Activated CD8-positive, alpha-beta memory T cell treated with anti-CD3 and anti-CD28 coated beads for 1 hour (primary cell): ENCODE measurements around the gene TMPRSS11D.

Source experiments
- DNase-seq, 2 donors: peaks; one replicate each; pipeline ENCODE4 v3.0.0-alpha.2; 2020; ENCODE audit warnings: low read depth in 1 of 2; ENCODE audit errors: extremely low read depth in 1 of 2

Gene TMPRSS11D

GRCh38 chr4:67883902-67884301 lies at the start of gene TMPRSS11D:
Gene TMPRSS11D (minus strand): TSS chr4:67884002. CDS start chr4:67883933, 69 bp downstream.
- DNase-seq, result no peak

DNA sequence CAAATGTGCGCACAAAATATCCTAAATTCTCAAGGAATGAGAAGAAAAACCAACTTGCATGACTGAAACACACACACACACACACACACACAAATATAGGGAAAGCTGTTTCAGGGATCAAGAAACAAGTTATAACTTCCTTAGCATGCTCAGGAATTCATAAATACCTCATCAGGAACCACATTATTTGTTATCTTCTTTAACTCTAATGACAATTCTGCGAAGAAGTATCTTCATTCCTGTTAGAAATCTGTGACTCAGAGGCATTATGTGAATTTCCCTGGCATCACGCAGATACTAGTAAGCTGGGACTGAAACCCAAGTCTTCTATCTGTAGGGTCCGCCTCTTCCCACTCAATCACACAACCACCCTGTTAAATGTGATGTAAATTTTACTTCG lies 49.2 kb upstream of the TMPRSS11D start:
- DNase-seq, result no peak

GRCh38 chr4:67931256-67931655 lies 47.5 kb upstream of the TMPRSS11D start:
- no peak for DNase-seq

DNA sequence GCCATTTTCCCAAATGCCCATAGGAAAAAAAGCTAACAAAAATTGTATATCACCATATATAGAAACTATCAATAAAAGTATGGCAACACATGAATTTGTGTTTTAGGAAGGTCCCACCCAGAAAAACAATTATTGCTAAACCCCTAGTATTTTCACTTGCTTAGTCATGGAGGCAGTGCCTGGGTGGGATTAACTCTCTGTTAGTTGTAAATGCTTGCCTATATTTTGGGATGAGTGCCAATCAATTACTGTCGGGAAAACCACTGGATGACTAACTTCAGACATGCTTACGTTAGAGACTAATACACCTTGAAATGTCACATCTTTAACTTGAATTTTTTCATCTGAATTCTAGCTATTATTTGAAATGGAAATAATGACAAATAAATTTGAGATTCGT lies 45.6 kb upstream of the TMPRSS11D start:
- no peak for DNase-seq

DNA sequence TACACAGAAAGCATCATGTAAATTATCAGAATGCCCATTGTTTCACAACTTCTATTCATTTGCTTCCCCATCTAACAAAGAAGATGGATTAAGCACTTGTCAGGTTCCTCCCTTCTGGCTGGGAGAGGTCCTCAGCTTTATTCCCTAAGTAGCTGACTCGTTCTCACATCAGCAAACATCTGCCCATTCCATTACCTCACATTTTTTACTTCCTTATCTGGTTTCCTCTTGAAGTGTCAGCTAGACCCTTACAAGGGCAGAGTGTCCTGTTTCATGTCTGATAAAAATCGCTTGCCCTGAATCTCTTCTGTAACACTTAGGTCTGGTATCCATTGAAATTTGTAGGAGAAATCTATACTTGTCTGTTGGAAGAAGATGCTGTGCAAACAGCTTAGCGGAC lies 44.7 kb upstream of the TMPRSS11D start:
- DNase-seq, result no peak

GRCh38 chr4:67927251-67927650 lies 43.4 kb upstream of the TMPRSS11D start:
- no peak for DNase-seq

DNA sequence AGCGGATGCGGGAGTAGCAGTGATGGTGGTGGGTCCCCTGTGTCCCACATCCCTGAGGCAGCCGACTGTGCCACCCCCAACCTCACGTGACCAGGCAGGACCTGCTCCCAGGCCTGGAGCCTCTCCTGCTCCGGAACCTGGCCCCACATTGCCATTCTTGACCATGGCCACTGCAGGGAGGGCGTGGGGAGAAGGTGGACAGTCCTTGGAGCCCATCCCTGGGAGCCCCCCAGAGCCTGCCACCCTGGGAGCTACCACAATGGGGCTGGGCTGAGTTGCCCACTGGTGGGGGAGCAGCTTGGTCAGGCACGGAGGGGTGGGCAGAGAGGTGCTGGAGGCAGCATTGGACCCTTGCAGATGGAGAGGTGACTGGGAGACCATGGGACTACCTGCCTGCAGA lies 42.7 kb upstream of the TMPRSS11D start:
- no peak for DNase-seq

- no peak for DNase-seq
Observed at GRCh38 chr4:67922697-67923096, 38.9 kb upstream of the TMPRSS11D start.

DNA sequence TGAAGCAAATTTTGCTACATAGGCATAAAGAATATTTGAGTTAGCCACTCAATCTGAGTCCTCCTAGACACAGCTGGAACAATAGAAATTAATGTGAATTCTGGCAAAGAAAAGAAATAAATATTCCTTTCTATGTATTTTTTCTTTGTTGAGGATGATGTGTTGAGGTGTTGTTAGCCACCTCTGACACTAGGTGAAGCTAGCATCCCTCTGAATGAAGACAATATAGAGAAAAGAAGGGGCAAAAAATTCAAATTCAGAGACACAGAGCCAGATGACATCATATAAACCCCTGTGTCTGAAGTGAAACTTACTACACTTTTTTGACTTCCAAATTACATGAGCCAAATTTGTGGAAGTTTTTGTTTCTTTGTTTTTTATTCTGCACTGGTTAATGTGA lies 34.6 kb upstream of the TMPRSS11D start:
- no peak for DNase-seq

- DNase-seq, result no peak
Observed at GRCh38 chr4:67915400-67915966, 31.7 kb upstream of the TMPRSS11D start.

GRCh38 chr4:67912080-67912479 lies 28.3 kb upstream of the TMPRSS11D start:
- DNase-seq, result no peak

DNA sequence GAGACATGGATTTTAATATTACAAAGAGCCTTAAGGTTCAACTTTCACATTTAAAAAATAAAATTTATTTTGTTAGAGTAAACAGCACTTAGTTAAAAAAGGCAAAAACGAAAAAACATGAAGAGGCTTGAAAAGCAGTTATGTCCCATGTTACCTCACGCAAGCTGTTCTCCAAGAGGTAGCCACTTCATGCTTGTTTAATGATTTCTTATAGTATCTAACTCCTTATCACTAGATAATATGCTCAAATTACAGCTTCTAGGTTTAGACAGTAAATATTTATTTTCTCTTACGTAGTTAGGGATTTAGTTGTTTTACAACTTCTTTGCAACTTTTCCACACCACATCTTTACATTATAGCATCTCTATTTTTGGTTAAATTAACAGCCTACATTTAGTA lies 27.8 kb upstream of the TMPRSS11D start:
- DNase-seq, result no peak

DNA sequence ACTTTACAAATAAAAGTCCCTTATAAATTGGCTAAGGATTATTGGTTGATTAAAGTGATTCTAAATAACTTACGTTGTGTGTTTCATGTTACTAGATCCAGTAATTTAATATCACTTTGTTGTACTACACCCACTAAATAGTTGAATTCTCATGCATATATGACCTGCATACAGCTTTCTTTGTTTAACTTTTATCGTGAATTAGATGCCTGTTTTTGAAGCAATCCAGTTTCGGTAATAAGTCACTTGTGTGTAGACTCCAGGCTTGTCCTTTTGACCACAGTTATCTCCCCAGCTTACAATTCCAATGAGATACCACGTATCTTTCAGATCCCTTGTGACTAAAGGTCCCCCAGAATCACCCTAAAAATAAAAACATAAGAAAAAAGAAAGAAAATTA lies 27.3 kb upstream of the TMPRSS11D start:
- no peak for DNase-seq

DNA sequence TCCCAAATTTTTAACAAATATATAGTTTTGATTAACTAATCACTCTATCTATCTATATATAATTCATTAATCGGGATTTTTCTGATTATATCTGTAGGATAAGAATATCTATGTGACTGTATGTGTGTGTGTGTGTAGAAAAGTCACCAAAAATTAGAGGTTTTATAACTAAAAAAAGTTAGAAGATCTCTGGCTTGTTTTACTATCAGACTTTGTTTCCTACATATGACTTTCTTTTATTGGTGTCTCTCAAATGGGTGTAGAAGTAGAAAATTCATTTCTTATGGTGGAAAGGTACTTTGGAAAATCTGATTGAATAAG lies 26.7 kb upstream of the TMPRSS11D start:
- no peak for DNase-seq

- no peak for DNase-seq
Observed at GRCh38 chr4:67909905-67910584, 26.2 kb upstream of the TMPRSS11D start.

- no peak for DNase-seq
Observed at GRCh38 chr4:67907650-67908049, 23.8 kb upstream of the TMPRSS11D start.

DNA sequence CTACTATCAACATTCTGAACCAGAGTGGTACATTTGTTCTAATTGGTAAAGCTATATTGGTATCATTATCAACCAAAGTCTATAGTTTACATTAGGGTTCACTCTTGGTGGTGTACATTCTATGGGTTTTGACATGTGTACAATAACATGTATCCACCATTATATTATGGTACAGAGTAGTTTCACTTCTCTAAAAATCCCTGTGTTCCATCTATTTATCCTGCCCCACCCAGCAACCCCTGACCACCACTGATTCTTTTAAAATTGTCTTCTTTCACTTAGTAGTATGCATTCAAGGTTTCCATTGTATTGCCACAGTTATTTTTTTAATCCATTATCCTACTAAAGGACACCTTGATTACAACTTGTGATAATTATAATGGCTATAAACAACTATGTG lies 15.3 kb upstream of the TMPRSS11D start:
- no peak for DNase-seq

- DNase-seq, result no peak
Observed at GRCh38 chr4:67897686-67898085, 13.9 kb upstream of the TMPRSS11D start.

- DNase-seq, result no peak
Observed at GRCh38 chr4:67896421-67897065, 12.7 kb upstream of the TMPRSS11D start.

- no peak for DNase-seq
Observed at GRCh38 chr4:67894659-67895058, 10.9 kb upstream of the TMPRSS11D start.

DNA sequence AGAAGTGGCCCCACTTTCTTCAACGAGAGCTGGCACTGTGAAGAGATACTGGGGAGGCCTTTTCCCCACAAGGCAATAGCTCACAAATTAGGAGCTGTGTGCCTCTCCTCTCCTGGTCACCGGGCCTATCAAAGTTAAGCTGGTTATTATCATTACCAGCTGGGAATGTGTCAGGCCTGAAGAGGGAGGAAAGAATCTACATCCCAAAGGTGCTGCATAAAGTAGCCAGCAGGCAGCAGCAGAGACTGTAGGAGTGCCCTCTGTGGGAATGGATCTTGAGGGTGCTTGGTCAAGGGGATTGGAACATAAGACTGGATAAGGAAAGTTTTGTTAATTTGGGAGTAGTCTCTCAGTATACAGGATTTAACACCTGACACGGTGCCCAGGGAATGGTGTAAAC lies 9.1 kb upstream of the TMPRSS11D start:
- no peak for DNase-seq

- DNase-seq, result no peak
Observed at GRCh38 chr4:67892253-67892652, 8.5 kb upstream of the TMPRSS11D start.

GRCh38 chr4:67891645-67892044 lies 7.8 kb upstream of the TMPRSS11D start:
- DNase-seq, result no peak
